GM18517 (cell line): Measurements from ENCODE around the gene ZDHHC18.

Experiments
- ATAC-seq: cut with Tn5 transposase; IDR thresholded peaks from one replicate; pipeline ENCODE4 v1.9.1; 2021; ENCODE audit warnings: mild to moderate bottlenecking, moderate library complexity; ENCODE audit not compliant: unreplicated experiment

The ZDHHC18 gene

GRCh38 chr1:26826261-26827105 is at the start of gene ZDHHC18:
ZDHHC18 (plus strand) TSS chr1:26826688; CDS start chr1:26826805, 117 bp downstream.
- ATAC-seq, result no peak

GRCh38 chr1:26779098-26779668 is 47.3 kb upstream of the ZDHHC18 start:
- no peak for ATAC-seq

GRCh38 chr1:26780344-26780957 is 46.0 kb upstream of the ZDHHC18 start:
- no peak for ATAC-seq

- no peak for ATAC-seq
Observed at GRCh38 chr1:26781206-26781825, 45.2 kb upstream of the ZDHHC18 start.

- no peak for ATAC-seq
Observed at GRCh38 chr1:26782521-26783212, 43.8 kb upstream of the ZDHHC18 start.

GRCh38 chr1:26783646-26784022 is 42.9 kb upstream of the ZDHHC18 start:
- ATAC-seq, result no peak

- no peak for ATAC-seq
Observed at GRCh38 chr1:26784023-26784871, 42.2 kb upstream of the ZDHHC18 start.

GRCh38 chr1:26784886-26785285 is 41.6 kb upstream of the ZDHHC18 start:
- no peak for ATAC-seq

GRCh38 chr1:26785611-26786436 is 40.7 kb upstream of the ZDHHC18 start:
- no peak for ATAC-seq

- peak; percentile 17 for ATAC-seq
Observed at GRCh38 chr1:26786437-26787380, 39.8 kb upstream of the ZDHHC18 start.

GRCh38 chr1:26787381-26787705 is 39.1 kb upstream of the ZDHHC18 start:
- peak; percentile 40 for ATAC-seq

- ATAC-seq, result peak; percentile 47
Observed at GRCh38 chr1:26787706-26788514, 38.6 kb upstream of the ZDHHC18 start, which contains the start of gene PIGV. PIGV (plus strand) TSS chr1:26787950; CDS start chr1:26790816, 2,866 bp downstream.

- ATAC-seq, result no peak
Observed at GRCh38 chr1:26788515-26788785, 38.0 kb upstream of the ZDHHC18 start.

- no peak for ATAC-seq
Observed at GRCh38 chr1:26788836-26789611, 37.5 kb upstream of the ZDHHC18 start.

- no peak for ATAC-seq
Observed at GRCh38 chr1:26789612-26789865, 36.9 kb upstream of the ZDHHC18 start.

- no peak for ATAC-seq
Observed at GRCh38 chr1:26789931-26790330, 36.6 kb upstream of the ZDHHC18 start.

GRCh38 chr1:26790551-26790953 is 35.9 kb upstream of the ZDHHC18 start:
- no peak for ATAC-seq
